ENCODE data around the gene CENPQ. TPM values are rescaled to one million over a fixed set of nuclear protein-coding genes. Genes with fewer than 3 reads are reported as not detected.

CENPQ gene
- total and polyA plus RNA-seq, 2 of the 13 experiments (the other 11 are each of a cell fraction or from before 2014, with no cell fraction given): 9.1 to 20.1 TPM

- ChIA-PET POLR2A (no interaction called here), CTCF (ENCODE audit: low intra/inter-chr PET ratio, low total read pairs) (no interaction called here)
- FAIRE-seq (no peak), DNase-seq (ENCODE audit: low spot score) (no peak), ATAC-seq (no peak)
- Histone ChIP-seq H2AFZ (ENCODE audit: low read length) (no peak overlapping the region), H3K4me1 (ENCODE audit: insufficient read depth, low read length) (peaks cover 57% of the 10 kb centered on the region), H3K4me2 (ENCODE audit: low read depth, low read length) (no peak overlapping the region), H3K4me3 (replicated peaks in 1 of 3; ENCODE audit: insufficient read depth in 1 of 3, low read depth in 2 of 3, low read length in 3 of 3) (no peak overlapping the region), H3K27ac (ENCODE audit: extremely low read length, insufficient read depth, low read length) (no peak overlapping the region), H3K9ac (ENCODE audit: insufficient read depth, low read depth, low read length) (no peak overlapping the region), H4K20me1 (ENCODE audit: insufficient read depth, low read length) (no peaks in the 10 kb centered on the region), H3K27me3 (ENCODE audit: control insufficient read depth in 1 of 2, insufficient read depth in 2 of 2, low read length in 2 of 2) (no peaks in the 10 kb centered on the region), H3K9me3 (ENCODE audit: low read length) (no peaks in the 10 kb centered on the region), H3K79me2 (ENCODE audit: insufficient read depth, low read length) (no peaks in the 10 kb centered on the region), H3K36me3 (replicated peaks in 1 of 2; ENCODE audit: control insufficient read depth in 1 of 2, insufficient read depth in 2 of 2, low read length in 2 of 2) (no peaks in the 10 kb centered on the region)
- no peak for TF ChIP-seq ZNF652 (CRISPR knock-in tag; IDR thresholded peaks at IDR 0.05; ENCODE audit: borderline replicate concordance, low read depth)
- TF ChIP-seq KLF15 (CRISPR knock-in tag; IDR thresholded peaks at IDR 0.05; ENCODE audit: borderline replicate concordance): no peak
- no peak for TF ChIP-seq FOXM1 (CRISPR knock-in tag; IDR thresholded peaks at IDR 0.05)
- no peak for TF ChIP-seq FOXA1 (IDR thresholded peaks at IDR 0.05)
- TF ChIP-seq FOXA1 (CRISPR knock-in tag; IDR thresholded peaks at IDR 0.05): no peak
- in situ Hi-C loops (cut with HindIII; ENCODE audit: extremely low pct_ligation_motif_present, low pct_unique_long_range_greater_than_20kb) (no loop called here), intact Hi-C loops (cut with micrococcal nuclease; ENCODE audit: unreplicated experiment) (loop anchor here (5.0 kb wide), 1 partner anchor 243 kb away; no protein-coding TSS in a partner anchor)
- no TSS peak for BruUV-seq (replicated peaks)
- WGBS (ENCODE audit: low lambda C conversion rate): 92% methylated on average over 1 of the region's 1 CpG
Measured at GRCh38 chr6:49519660-49520059, 56.5 kb downstream of the CENPQ start.

DNA sequence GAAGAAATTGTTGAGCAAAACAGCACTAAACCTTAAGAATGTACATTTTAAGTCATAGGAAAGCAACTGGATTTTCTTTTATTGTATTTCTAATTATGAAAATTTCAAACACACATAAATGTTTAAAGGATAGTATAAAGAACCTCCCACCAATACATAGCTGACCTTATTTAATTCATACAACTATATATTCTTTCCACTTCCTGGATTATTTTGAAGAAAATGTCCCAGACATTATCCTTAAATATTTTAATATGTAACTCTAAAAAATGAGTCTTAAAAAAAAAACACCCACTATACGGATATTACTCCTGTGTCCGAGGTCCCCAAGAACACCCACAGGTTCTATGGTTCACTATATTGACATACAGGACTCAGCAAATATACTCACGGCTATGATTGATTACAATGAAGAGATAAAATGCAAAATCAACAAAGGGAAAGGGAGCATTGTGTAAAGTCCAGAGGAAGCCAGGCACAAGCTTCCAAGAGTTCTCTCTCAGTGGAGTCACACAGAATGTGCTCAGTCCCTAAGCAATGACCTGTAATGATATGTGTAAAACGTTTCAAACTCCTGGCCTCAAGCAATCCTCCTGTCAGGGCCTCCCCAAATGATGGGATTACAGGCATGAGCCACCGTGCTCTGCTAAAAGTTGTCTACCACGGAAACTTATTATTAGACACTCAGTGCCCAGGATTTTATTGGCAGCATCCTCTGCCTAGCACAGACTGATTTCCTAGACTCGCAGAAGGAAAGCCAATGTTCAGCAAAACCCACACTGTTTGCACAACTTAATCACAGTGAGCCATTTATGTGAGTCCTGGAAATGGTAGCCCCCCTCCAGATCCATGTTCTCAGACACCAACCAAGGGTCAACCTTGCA lies 59.8 kb downstream of the CENPQ start:
- no peaks in the 10 kb centered on the region for H4K20me1 ChIP-seq (ENCODE audit: insufficient read depth, low read length)
- BruUV-seq (replicated peaks): no TSS peak
- DNase-seq (ENCODE audit: low spot score): peak; percentile 99
- peak overlapping the region; percentile 84 for H3K27ac ChIP-seq (ENCODE audit: extremely low read length, insufficient read depth, low read length)
- ATAC-seq: peak; percentile 97
- H3K4me3 ChIP-seq (replicated peaks in 1 of 3; ENCODE audit: insufficient read depth in 1 of 3, low read depth in 2 of 3, low read length in 3 of 3): peak overlapping the region in 2 of 3 experiments; percentile 0 to 50; a peak in 2 of 6 replicates
- no peaks in the 10 kb centered on the region for H3K9me3 ChIP-seq (ENCODE audit: low read length)
- ChIA-PET CTCF (ENCODE audit: low intra/inter-chr PET ratio, low total read pairs) (interaction anchor here (1.7 kb wide), 1 partner anchor 9 kb away, joined by 9 read pairs; no protein-coding TSS in a partner anchor), POLR2A (interaction anchor here (1.2 kb wide), 1 partner anchor 15 kb away, joined by 3 read pairs; no protein-coding TSS in a partner anchor)
- intact Hi-C loops (cut with micrococcal nuclease; ENCODE audit: unreplicated experiment) (loop anchor here (1.0 to 5.0 kb wide), 4 partner anchors 16 to 239 kb away; partner anchors contain the start of genes CENPQ and MMUT), in situ Hi-C loops (cut with HindIII; ENCODE audit: extremely low pct_ligation_motif_present, low pct_unique_long_range_greater_than_20kb) (no loop called here)
- no peaks in the 10 kb centered on the region for H3K79me2 ChIP-seq (ENCODE audit: insufficient read depth, low read length)
- no peaks in the 10 kb centered on the region for H3K36me3 ChIP-seq (replicated peaks in 1 of 2; ENCODE audit: control insufficient read depth in 1 of 2, insufficient read depth in 2 of 2, low read length in 2 of 2)
- WGBS (ENCODE audit: low lambda C conversion rate): 1% methylated on average over 7 of the region's 7 CpGs
- H3K9ac ChIP-seq (ENCODE audit: insufficient read depth, low read depth, low read length): peak overlapping the region; percentile 36
- H2AFZ ChIP-seq (ENCODE audit: low read length): no peak overlapping the region
- peak; percentile 99 for FAIRE-seq
- peak overlapping the region; percentile 69 for H3K4me2 ChIP-seq (ENCODE audit: low read depth, low read length)
- H3K27me3 ChIP-seq (ENCODE audit: control insufficient read depth in 1 of 2, insufficient read depth in 2 of 2, low read length in 2 of 2): no peaks in the 10 kb centered on the region
- peaks cover 77% of the 10 kb centered on the region for H3K4me1 ChIP-seq (ENCODE audit: insufficient read depth, low read length)
- TF ChIP-seq ZNF24 (IDR thresholded peaks at IDR 0.05) (0 out of 2 replicates have a peak, but pooled peaks have one; percentile 18), ZFP90 (CRISPR knock-in tag; IDR thresholded peaks at IDR 0.05; ENCODE audit: borderline replicate concordance) (peak; percentile 69; the same call in 1 of the 2 replicates), KDM1A (CRISPR knock-in tag; IDR thresholded peaks at IDR 0.05) (peak; percentile 82), NR2C2 (CRISPR knock-in tag; IDR thresholded peaks at IDR 0.05; ENCODE audit: borderline replicate concordance) (peak; percentile 52; the same call in 1 of the 2 replicates), FOXJ3 (CRISPR knock-in tag; IDR thresholded peaks at IDR 0.05; ENCODE audit: borderline replicate concordance) (peak; percentile 99), ATF7 (IDR thresholded peaks at IDR 0.05) (no peak), ATF7 (CRISPR knock-in tag; IDR thresholded peaks at IDR 0.05) (peak; percentile 41; the same call in 1 of the 2 replicates), SOX13 (IDR thresholded peaks at IDR 0.05) (peak; percentile 91), SOX13 (CRISPR knock-in tag; conservative IDR thresholded peaks at IDR 0.05 in 1 of 2, IDR thresholded peaks at IDR 0.05 in 1 of 2) (peak in 1 of 2 experiments; percentile 97; a peak in 2 of 4 replicates), ZZZ3 (CRISPR knock-in tag; IDR thresholded peaks at IDR 0.05; ENCODE audit: borderline replicate concordance) (no peak), ZNF615 (CRISPR knock-in tag; IDR thresholded peaks at IDR 0.05; ENCODE audit: borderline replicate concordance) (peak; percentile 67; the same call in 1 of the 2 replicates)
